Testis (tissue), 2 donors: ENCODE measurements around the gene FCGBP.

Experiments
- CTCF ChIP-seq, 3 experiments: fragments of 450-650 bp in 2 of 3; fragments of 200-600 bp in 1 of 3; sonication (generic) in 1 of 3; IDR thresholded peaks; one replicate each; pipeline ENCODE4 v1.5.1; 2016 to 2019; ENCODE audit warnings: antibody characterized with exemption in 3 of 3, mild to moderate bottlenecking in 2 of 3, moderate library complexity in 1 of 3
- POLR2A ChIP-seq: fragments of 450-650 bp; IDR thresholded peaks from one replicate; pipeline ENCODE4 v1.6.1; 2017; ENCODE audit warnings: antibody characterized with exemption, mild to moderate bottlenecking, moderate library complexity

DNA sequence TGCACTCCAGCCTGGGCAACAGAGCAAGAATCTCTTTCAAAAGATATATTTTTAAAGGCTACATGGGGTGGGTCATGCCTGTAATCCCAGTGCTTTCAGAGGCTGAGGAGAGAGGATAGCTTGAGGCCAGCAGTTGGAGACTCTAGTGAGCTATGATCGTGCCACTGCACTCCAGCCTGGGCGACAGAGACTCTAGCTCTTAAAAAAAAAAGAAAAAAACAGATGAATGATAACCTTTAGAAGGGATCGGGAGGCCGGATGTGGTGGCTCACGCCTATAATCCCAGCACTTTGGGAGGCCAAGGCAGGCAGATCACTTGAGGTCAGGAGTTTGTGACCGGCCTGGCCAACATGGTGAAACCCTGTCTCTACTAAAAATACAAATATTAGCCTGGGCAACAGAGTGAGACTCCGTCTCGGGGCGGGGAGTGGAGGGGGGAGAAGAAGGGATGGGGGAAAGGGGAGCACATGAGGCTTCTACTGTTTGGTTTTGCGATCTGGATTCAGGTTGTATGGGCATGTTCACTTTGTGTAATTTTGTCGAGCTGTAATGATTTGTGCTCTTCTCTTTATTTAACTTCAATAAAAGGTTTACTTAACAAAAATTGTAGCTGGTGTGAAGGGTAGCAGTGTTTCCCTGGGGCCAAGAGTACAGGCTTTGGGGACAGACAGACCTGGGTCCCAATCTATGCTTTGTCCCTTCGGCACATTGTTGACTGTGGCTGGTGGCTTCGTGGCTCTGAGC, 35.4 kb upstream of the FCGBP start:
- no peak for TF ChIP-seq CTCF (IDR thresholded peaks at IDR 0.05)
- no peak for TF ChIP-seq POLR2A
